H54 (cell line): ENCODE results near the gene CIBAR2.
A peak's percentile ranks its signal among the peaks of the same experiment; 100 is the strongest.

Experiments used
- DNase-seq: peaks from one replicate; pipeline ENCODE4 v3.0.0; 2011; ENCODE audit warnings: low spot score, mixed read lengths; ENCODE audit not compliant: insufficient read length
- FAIRE-seq: peaks from 3 replicates; lab custom pipeline; 2011; peaks lifted over from hg19 to GRCh38; lab: Jason Lieb, UNC
- POLR2A ChIP-seq: IDR thresholded peaks from 2 replicates; pipeline ENCODE4 v1.6.1; 2011; ENCODE audit warnings: low read depth, mild to moderate bottlenecking, low read length

The CIBAR2 gene

GRCh38 chr16:85138825-85139627 lies 26.8 kb upstream of the CIBAR2 start:
- no peak for DNase-seq
- no peak for FAIRE-seq
- no peak for TF ChIP-seq POLR2A

GRCh38 chr16:85138073-85138824 lies 26.0 kb upstream of the CIBAR2 start:
- DNase-seq, result no peak
- FAIRE-seq, result no peak
- TF ChIP-seq POLR2A, result no peak

- no peak for TF ChIP-seq POLR2A
- FAIRE-seq, result no peak
- peak; percentile 86 for DNase-seq
Measured at GRCh38 chr16:85137323-85138072, 25.2 kb upstream of the CIBAR2 start.

GRCh38 chr16:85136702-85137322 lies 24.5 kb upstream of the CIBAR2 start:
- no peak for DNase-seq
- no peak for TF ChIP-seq POLR2A
- no peak for FAIRE-seq

GRCh38 chr16:85136213-85136701 lies 24.0 kb upstream of the CIBAR2 start:
- TF ChIP-seq POLR2A, result no peak
- DNase-seq (no peak), FAIRE-seq (no peak)

GRCh38 chr16:85134789-85135142 lies 22.5 kb upstream of the CIBAR2 start:
- FAIRE-seq (no peak), DNase-seq (no peak)
- no peak for TF ChIP-seq POLR2A

GRCh38 chr16:85134076-85134788 lies 22.0 kb upstream of the CIBAR2 start:
- TF ChIP-seq POLR2A, result no peak
- FAIRE-seq (no peak), DNase-seq (no peak)

GRCh38 chr16:85133290-85133599 lies 21.0 kb upstream of the CIBAR2 start:
- FAIRE-seq (no peak), DNase-seq (no peak)
- TF ChIP-seq POLR2A, result no peak

- FAIRE-seq (no peak), DNase-seq (no peak)
- TF ChIP-seq POLR2A, result no peak
Measured at GRCh38 chr16:85132456-85133289, 20.4 kb upstream of the CIBAR2 start.

- FAIRE-seq, result no peak
- no peak for DNase-seq
- TF ChIP-seq POLR2A, result no peak
Measured at GRCh38 chr16:85130705-85131028, 18.4 kb upstream of the CIBAR2 start.

GRCh38 chr16:85129876-85130704 lies 17.8 kb upstream of the CIBAR2 start:
- no peak for DNase-seq
- no peak for FAIRE-seq
- no peak for TF ChIP-seq POLR2A
